ENCODE data around the gene CLEC20A. TPM values are rescaled to one million over a fixed set of nuclear protein-coding genes. Genes with fewer than 3 reads are reported as not detected.

Gene CLEC20A
- total RNA-seq, 2 experiments from 2014 or later = not detected

GRCh38 chr1:178536844-178537371, 40.1 kb upstream of the CLEC20A start:
- Mint-ChIP-seq H3K4me1 (ENCODE audit: low read depth) (no peaks in the 10 kb centered on the region), H3K27me3 (ENCODE audit: low read depth) (no peaks in the 10 kb centered on the region), H3K4me3 (no peak overlapping the region), H3K9me3 (no peaks in the 10 kb centered on the region), H3K36me3 (ENCODE audit: low read depth) (no peaks in the 10 kb centered on the region), H3K27ac (no peak overlapping the region)
- CTCF ChIA-PET = interaction anchor here (0.5 to 3.4 kb wide), 4 partner anchors 106 to 466 kb away, joined by 3 to 12 read pairs (median 4); no protein-coding TSS in a partner anchor
- DNase-seq = no peak
- intact Hi-C loops (cut with micrococcal nuclease) = no loop called here

GRCh38 chr1:178536329-178536728, 39.6 kb upstream of the CLEC20A start:
- H3K9me3 Mint-ChIP-seq = no peaks in the 10 kb centered on the region
- H3K36me3 Mint-ChIP-seq (ENCODE audit: low read depth) = no peaks in the 10 kb centered on the region
- CTCF ChIA-PET = interaction anchor here (0.8 to 3.4 kb wide), 2 partner anchors 107 to 467 kb away, joined by 3 to 12 read pairs; no protein-coding TSS in a partner anchor
- H3K4me1 Mint-ChIP-seq (ENCODE audit: low read depth) = no peaks in the 10 kb centered on the region
- H3K27ac Mint-ChIP-seq = no peak overlapping the region
- no peak overlapping the region for H3K4me3 Mint-ChIP-seq
- no peaks in the 10 kb centered on the region for H3K27me3 Mint-ChIP-seq (ENCODE audit: low read depth)
- DNase-seq = no peak
- intact Hi-C loops (cut with micrococcal nuclease) = no loop called here

- no peak overlapping the region for H3K4me3 Mint-ChIP-seq
- H3K9me3 Mint-ChIP-seq = no peaks in the 10 kb centered on the region
- intact Hi-C loops (cut with micrococcal nuclease) = no loop called here
- no peak for DNase-seq
- no peaks in the 10 kb centered on the region for H3K27me3 Mint-ChIP-seq (ENCODE audit: low read depth)
- CTCF ChIA-PET = interaction anchor here (1.1 to 3.4 kb wide), 4 partner anchors 8 to 219 kb away, joined by 3 to 21 read pairs (median 14); no protein-coding TSS in a partner anchor
- no peak overlapping the region for H3K27ac Mint-ChIP-seq
- H3K36me3 Mint-ChIP-seq (ENCODE audit: low read depth) = no peaks in the 10 kb centered on the region
- no peaks in the 10 kb centered on the region for H3K4me1 Mint-ChIP-seq (ENCODE audit: low read depth)
Observed at GRCh38 chr1:178534137-178534868, 37.5 kb upstream of the CLEC20A start.

- intact Hi-C loops (cut with micrococcal nuclease) = loop anchor here (2.0 kb wide), 2 partner anchors 223 to 835 kb away; no protein-coding TSS in a partner anchor
- Mint-ChIP-seq H3K27ac (no peak overlapping the region), H3K36me3 (ENCODE audit: low read depth) (no peaks in the 10 kb centered on the region), H3K27me3 (ENCODE audit: low read depth) (no peaks in the 10 kb centered on the region), H3K9me3 (no peaks in the 10 kb centered on the region), H3K4me3 (no peak overlapping the region), H3K4me1 (ENCODE audit: low read depth) (no peaks in the 10 kb centered on the region)
- no peak for DNase-seq
- CTCF ChIA-PET = interaction anchor here (0.5 to 5.7 kb wide), 18 partner anchors 9 to 1229 kb away, joined by 3 to 38 read pairs (median 4); no protein-coding TSS in a partner anchor
Observed at GRCh38 chr1:178533121-178533946, 36.6 kb upstream of the CLEC20A start.

GRCh38 chr1:178532392-178532791, 35.6 kb upstream of the CLEC20A start:
- CTCF ChIA-PET = interaction anchor here (0.6 to 5.7 kb wide), 18 partner anchors 10 to 1230 kb away, joined by 3 to 38 read pairs (median 4); no protein-coding TSS in a partner anchor
- Mint-ChIP-seq H3K4me1 (ENCODE audit: low read depth) (no peaks in the 10 kb centered on the region), H3K9me3 (no peaks in the 10 kb centered on the region), H3K27ac (no peak overlapping the region), H3K4me3 (no peak overlapping the region), H3K27me3 (ENCODE audit: low read depth) (no peaks in the 10 kb centered on the region), H3K36me3 (ENCODE audit: low read depth) (no peaks in the 10 kb centered on the region)
- peak; percentile 84 for DNase-seq
- intact Hi-C loops (cut with micrococcal nuclease) = loop anchor here (1.0 to 2.0 kb wide), 4 partner anchors 221 to 836 kb away; no protein-coding TSS in a partner anchor

- DNase-seq = no peak
- intact Hi-C loops (cut with micrococcal nuclease) = loop anchor here (1.0 to 2.0 kb wide), 4 partner anchors 221 to 837 kb away; no protein-coding TSS in a partner anchor
- Mint-ChIP-seq H3K4me3 (no peak overlapping the region), H3K27ac (no peak overlapping the region), H3K36me3 (ENCODE audit: low read depth) (no peaks in the 10 kb centered on the region), H3K27me3 (ENCODE audit: low read depth) (no peaks in the 10 kb centered on the region), H3K4me1 (ENCODE audit: low read depth) (no peaks in the 10 kb centered on the region), H3K9me3 (no peaks in the 10 kb centered on the region)
- CTCF ChIA-PET = interaction anchor here (0.6 to 5.7 kb wide), 15 partner anchors 10 to 490 kb away, joined by 3 to 38 read pairs (median 4); no protein-coding TSS in a partner anchor
Observed at GRCh38 chr1:178531887-178532286, 35.1 kb upstream of the CLEC20A start.

GRCh38 chr1:178530502-178530901, 33.7 kb upstream of the CLEC20A start:
- no peak overlapping the region for H3K4me3 Mint-ChIP-seq
- H3K9me3 Mint-ChIP-seq = no peaks in the 10 kb centered on the region
- intact Hi-C loops (cut with micrococcal nuclease) = no loop called here
- H3K4me1 Mint-ChIP-seq (ENCODE audit: low read depth) = no peaks in the 10 kb centered on the region
- no peaks in the 10 kb centered on the region for H3K36me3 Mint-ChIP-seq (ENCODE audit: low read depth)
- no peaks in the 10 kb centered on the region for H3K27me3 Mint-ChIP-seq (ENCODE audit: low read depth)
- H3K27ac Mint-ChIP-seq = no peak overlapping the region
- no peak for DNase-seq
- CTCF ChIA-PET = interaction anchor here (0.9 to 5.7 kb wide), 6 partner anchors 11 to 472 kb away, joined by 3 to 38 read pairs (median 4); no protein-coding TSS in a partner anchor

- CTCF ChIA-PET = interaction anchor here (0.9 to 5.7 kb wide), 5 partner anchors 11 to 473 kb away, joined by 3 to 38 read pairs (median 3); no protein-coding TSS in a partner anchor
- Mint-ChIP-seq H3K4me3 (no peak overlapping the region), H3K4me1 (ENCODE audit: low read depth) (no peaks in the 10 kb centered on the region)
Observed at GRCh38 chr1:178530037-178530402, 33.3 kb upstream of the CLEC20A start.

GRCh38 chr1:178529364-178530036, 32.7 kb upstream of the CLEC20A start:
- Mint-ChIP-seq H3K27ac (no peak overlapping the region), H3K9me3 (no peaks in the 10 kb centered on the region), H3K4me1 (ENCODE audit: low read depth) (no peaks in the 10 kb centered on the region), H3K4me3 (no peak overlapping the region), H3K27me3 (ENCODE audit: low read depth) (no peaks in the 10 kb centered on the region), H3K36me3 (ENCODE audit: low read depth) (no peaks in the 10 kb centered on the region)
- intact Hi-C loops (cut with micrococcal nuclease) = no loop called here
- no peak for DNase-seq
- CTCF ChIA-PET = interaction anchor here (0.9 to 5.7 kb wide), 6 partner anchors 20 to 473 kb away, joined by 3 to 38 read pairs (median 4); no protein-coding TSS in a partner anchor

More at GRCh38 chr1:178530037-178530402, 33.3 kb upstream of the CLEC20A start:
- intact Hi-C loops (cut with micrococcal nuclease) = no loop called here
- Mint-ChIP-seq H3K9me3 (no peaks in the 10 kb centered on the region), H3K27ac (no peak overlapping the region), H3K27me3 (ENCODE audit: low read depth) (no peaks in the 10 kb centered on the region), H3K36me3 (ENCODE audit: low read depth) (no peaks in the 10 kb centered on the region)
- no peak for DNase-seq

- H3K27me3 Mint-ChIP-seq (ENCODE audit: low read depth) = no peaks in the 10 kb centered on the region
- H3K9me3 Mint-ChIP-seq = no peaks in the 10 kb centered on the region
- no peaks in the 10 kb centered on the region for H3K36me3 Mint-ChIP-seq (ENCODE audit: low read depth)
- CTCF ChIA-PET = interaction anchor here (0.9 to 5.7 kb wide), 3 partner anchors 218 to 474 kb away, joined by 3 to 38 read pairs (median 4); no protein-coding TSS in a partner anchor
- intact Hi-C loops (cut with micrococcal nuclease) = no loop called here
- no peak overlapping the region for H3K27ac Mint-ChIP-seq
- no peak overlapping the region for H3K4me3 Mint-ChIP-seq
- DNase-seq = no peak
- no peaks in the 10 kb centered on the region for H3K4me1 Mint-ChIP-seq (ENCODE audit: low read depth)
Observed at GRCh38 chr1:178528953-178529335, 32.2 kb upstream of the CLEC20A start.

- Mint-ChIP-seq H3K36me3 (ENCODE audit: low read depth) (no peaks in the 10 kb centered on the region), H3K4me3 (no peak overlapping the region), H3K9me3 (no peaks in the 10 kb centered on the region), H3K27me3 (ENCODE audit: low read depth) (no peaks in the 10 kb centered on the region), H3K4me1 (ENCODE audit: low read depth) (no peaks in the 10 kb centered on the region), H3K27ac (no peak overlapping the region)
- CTCF ChIA-PET = interaction anchor here (0.6 to 5.7 kb wide), 5 partner anchors 12 to 1294 kb away, joined by 3 to 38 read pairs (median 4); no protein-coding TSS in a partner anchor
- intact Hi-C loops (cut with micrococcal nuclease) = no loop called here
- no peak for DNase-seq
Observed at GRCh38 chr1:178528228-178528952, 31.6 kb upstream of the CLEC20A start.

Data from activated naive CD4-positive, alpha-beta T cell treated with anti-CD3 and anti-CD28 coated beads for 36 hours (primary cell).